Epithelial cell of prostate (primary cell): Measurements from ENCODE around the gene NAXE.
"Not testable (repeated sequence)": the region's sequence is repeated elsewhere in the genome, so short reads cannot be mapped to it uniquely, and the experiment has no call there.

Experiments
- DNase-seq: peaks from one replicate; pipeline ENCODE4 v3.0.0-alpha.2; 2011; ENCODE audit warnings: low read depth, low spot score
- H3K27ac ChIP-seq: fragments of 450-650 bp; 2 replicates; pipeline ENCODE4 v1.5.1; 2017; ENCODE audit warnings: mild to moderate bottlenecking

The NAXE gene

DNA sequence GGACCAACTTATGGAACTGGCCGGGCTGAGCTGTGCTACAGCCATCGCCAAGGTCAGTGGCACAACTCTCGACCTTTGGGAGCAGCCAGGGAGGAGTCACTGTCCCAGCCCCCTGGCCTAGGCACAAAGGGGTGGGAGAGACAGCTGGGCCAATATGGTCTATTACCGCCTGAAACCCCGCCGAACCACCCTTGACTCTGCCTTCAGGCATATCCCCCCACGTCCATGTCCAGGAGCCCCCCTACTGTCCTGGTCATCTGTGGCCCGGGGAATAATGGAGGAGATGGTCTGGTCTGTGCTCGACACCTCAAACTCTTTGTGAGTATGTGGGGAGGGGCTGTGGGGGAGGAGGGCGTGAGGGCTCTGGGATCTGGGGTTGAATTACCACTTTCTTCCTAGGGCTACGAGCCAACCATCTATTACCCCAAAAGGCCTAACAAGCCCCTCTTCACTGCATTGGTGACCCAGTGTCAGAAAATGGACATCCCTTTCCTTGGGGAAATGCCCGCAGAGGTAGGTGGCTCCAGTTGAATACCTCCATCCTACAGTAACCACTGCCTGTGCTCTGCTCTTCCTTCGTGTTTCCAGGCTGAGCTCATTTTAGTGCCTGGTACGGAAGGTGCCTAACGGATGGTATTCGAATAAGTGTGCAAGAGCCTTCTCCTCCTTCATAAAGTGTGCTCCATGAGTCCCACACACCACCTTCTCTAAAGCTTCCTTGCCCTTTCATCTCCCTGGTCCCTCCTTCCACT, 758 bp downstream of the NAXE start:
- no peak for DNase-seq
- H3K27ac ChIP-seq, result peak overlapping the region; percentile 58

DNA sequence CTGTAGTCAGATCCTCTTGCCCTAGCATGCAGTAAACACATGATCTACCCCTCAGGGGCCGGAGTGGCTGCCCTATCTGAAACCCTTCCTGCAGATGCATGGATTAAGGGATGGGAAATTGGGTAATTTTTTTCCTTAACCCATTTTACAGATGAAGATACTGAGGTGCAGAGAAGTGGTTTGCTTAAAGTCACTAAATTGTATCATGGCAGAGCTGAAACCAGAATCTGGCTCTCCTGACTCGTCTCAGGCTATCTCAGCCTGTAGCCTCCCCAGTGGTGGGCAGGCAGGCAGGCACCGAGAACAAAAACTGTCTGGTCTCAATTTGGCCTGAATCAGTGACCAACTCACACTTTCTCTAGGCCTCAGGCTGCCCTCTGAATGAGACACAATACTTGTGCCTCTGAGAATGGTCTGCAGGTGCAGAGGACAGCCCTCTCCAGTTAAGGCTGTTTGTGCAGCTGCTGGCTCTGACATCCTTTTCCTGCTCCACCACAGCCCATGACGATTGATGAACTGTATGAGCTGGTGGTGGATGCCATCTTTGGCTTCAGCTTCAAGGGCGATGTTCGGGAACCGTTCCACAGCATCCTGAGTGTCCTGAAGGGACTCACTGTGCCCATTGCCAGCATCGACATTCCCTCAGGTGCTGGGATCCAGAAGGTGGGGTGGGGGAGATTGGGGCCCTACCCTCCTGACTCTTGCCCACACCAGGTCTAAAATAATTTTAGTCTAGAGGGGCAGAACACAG, 1.5 kb downstream of the NAXE start:
- DNase-seq, result no peak
- H3K27ac ChIP-seq, result no peak overlapping the region

DNA sequence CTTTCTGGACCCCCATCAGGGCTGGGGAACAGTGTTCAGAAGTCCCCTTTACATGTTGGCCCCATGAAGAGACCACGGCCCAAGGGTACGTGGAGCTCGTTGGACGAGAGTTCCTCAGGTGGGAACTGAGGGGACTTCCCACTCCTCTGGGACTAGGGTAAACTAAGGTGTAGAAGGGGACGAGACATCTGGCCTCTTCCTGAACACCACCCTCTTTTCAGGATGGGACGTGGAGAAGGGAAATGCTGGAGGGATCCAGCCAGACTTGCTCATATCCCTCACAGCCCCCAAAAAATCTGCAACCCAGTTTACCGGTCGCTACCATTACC, 2.0 kb downstream of the NAXE start:
- H3K27ac ChIP-seq, result no peak overlapping the region
- no peak for DNase-seq

DNA sequence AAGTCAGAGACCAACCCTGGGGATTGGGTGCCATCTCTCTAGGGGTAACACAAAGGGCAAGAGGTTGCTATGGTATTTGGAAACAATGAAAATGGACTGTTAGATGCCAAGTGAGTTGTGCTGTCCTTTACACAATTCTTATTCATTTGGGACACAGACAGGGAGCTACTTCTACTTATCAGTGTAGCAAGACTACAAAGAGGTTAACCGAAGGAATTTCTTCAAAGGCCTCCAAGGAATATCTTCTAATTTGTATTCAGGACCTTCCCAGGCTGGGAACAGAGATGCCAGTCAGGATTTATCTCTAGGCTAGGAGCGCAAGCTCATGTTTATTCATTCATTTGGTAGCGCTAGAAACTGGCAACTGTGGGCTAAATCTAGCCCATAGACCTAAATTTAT, 2.6 kb downstream of the NAXE start:
- no peak overlapping the region for H3K27ac ChIP-seq
- no peak for DNase-seq

DNA sequence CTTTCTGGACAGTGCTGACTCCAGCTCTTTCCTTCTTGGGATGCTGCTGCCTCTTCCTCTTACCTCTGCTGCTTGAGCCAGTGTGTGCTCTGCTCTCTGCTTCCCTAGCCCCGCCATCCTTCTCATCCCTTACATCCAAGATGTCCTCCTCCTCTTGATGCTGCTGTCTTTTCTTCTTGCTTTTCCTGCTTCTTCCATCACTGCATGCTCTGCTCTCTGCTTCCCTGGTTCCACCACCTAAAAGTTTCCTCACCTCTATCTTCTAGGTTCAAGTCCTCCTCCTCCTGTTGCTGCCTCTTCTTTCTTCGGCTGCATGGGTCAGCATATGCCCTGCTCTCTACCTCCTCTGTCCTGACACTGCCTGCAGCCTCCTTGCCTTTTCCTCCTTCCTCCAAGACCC, 3.4 kb downstream of the NAXE start:
- DNase-seq, result no peak

DNA sequence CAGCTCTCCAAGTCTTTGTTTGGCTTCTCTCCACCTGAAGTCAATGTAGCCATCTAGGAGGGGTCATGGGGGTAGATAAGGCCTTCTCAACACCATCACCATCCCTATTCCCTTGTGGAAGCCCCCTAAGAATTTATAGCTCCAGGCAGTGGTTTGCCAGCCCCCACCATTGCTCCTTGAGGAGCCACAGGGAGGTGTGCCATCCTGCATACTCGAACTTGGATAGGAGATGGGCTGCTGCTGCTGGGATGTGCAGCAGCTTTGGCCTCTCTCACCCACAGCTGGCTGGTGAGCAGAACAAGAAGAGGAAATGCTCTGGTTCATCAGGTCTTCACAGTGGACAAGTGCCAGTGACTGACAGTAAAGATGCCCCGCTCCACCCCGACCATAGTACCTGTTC, 4.8 kb downstream of the NAXE start:
- no peak for DNase-seq
- no peak overlapping the region for H3K27ac ChIP-seq

More for the DNA sequence above, 3.4 kb downstream of the NAXE start:
- no peak overlapping the region for H3K27ac ChIP-seq

DNA sequence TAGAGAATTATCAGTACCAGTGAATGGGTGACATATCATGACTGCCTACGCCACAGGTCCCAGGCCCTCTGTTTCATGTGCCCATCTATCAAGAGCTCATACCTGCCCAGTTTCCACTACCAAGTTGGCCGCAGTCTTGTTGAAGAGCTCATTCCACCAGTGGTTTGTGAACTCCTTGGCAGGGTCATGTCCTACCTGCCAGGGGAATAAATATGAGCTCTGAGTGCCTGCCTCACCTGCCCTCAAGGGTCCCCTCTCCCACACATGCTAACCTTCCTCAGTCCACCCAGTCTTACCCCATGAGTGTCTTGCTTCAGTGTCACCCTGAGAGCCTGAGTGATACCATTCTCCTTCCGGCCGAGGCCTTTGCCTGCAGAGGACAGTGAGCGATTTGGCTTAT, 6.5 kb downstream of the NAXE start:
- no peak for DNase-seq
- H3K27ac ChIP-seq, result no peak overlapping the region

DNA sequence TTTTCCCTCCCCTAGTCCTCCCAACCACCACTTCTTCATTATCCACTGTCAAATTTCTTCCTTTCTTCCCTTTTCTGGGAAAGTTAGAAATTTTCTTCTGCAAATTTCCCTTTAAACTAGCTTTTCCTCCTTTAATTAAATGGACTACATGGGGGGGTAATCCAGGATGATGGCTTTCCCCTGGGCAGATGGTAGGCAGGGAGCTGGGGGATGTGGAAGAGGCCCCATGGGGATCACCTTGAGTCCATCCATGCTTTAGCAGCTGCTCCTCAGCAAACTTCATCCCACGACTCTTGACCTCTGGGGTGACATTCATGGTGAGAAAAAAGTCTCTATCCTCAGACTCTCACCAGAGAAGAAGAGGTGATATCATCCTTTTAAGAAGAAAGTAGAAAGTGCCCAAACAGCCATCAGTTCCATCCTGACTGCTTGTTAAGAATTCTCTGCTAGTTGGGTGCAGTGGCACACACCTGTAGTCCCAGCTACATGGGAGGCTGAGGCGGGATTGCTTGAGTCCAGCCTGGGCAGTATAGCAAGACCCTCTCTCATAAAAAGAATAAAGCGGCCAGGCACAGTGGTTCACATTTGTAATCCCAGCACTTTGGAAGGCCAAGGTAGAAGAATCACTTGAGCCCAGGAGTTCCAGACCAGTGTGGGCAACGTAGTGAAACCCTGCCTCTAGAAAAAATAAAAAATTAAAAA, 7.3 kb downstream of the NAXE start:
- DNase-seq, result no peak
- H3K27ac ChIP-seq, result no peak overlapping the region

DNA sequence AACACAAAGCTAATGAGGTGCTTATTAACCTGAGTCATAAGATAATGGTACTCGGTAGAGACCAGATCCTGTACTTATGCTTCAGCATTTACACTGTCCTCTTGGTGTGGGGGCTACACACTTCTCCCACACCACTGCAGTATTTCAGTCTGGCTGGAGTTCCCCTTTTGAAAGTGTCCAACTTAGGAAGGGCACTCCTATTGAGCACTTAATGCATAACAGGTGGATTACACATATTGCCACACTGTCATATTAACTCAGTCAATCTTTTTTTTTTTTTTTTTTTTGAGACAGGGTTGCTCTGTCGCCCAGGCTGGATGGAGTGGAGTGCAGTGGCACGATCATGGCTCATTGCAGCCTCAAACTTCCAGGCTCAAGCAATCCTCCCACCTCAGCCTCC, 8.2 kb downstream of the NAXE start:
- DNase-seq, result no peak

DNA sequence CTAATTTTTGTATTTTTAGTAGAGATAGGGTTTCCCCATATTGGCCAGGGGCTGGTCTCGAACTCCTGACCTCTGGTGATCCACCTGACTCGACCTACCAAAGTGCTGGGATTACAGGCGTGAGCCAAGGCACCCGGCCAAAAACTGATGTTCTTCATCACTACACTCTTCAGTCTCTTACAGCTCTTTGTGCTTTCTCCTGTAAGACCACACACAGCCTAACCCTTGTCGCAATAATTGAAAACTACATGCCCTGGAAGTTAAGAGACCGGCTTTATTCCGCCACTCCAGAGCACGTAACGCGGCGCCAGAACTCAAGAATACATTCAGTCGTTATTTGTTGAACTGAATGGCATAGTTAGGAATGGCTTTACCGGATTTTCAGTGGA, 9.2 kb downstream of the NAXE start:
- no peak for DNase-seq
- peak overlapping the region; percentile 76 for H3K27ac ChIP-seq

More for the DNA sequence above, 8.2 kb downstream of the NAXE start:
- H3K27ac ChIP-seq, result no peak overlapping the region

DNA sequence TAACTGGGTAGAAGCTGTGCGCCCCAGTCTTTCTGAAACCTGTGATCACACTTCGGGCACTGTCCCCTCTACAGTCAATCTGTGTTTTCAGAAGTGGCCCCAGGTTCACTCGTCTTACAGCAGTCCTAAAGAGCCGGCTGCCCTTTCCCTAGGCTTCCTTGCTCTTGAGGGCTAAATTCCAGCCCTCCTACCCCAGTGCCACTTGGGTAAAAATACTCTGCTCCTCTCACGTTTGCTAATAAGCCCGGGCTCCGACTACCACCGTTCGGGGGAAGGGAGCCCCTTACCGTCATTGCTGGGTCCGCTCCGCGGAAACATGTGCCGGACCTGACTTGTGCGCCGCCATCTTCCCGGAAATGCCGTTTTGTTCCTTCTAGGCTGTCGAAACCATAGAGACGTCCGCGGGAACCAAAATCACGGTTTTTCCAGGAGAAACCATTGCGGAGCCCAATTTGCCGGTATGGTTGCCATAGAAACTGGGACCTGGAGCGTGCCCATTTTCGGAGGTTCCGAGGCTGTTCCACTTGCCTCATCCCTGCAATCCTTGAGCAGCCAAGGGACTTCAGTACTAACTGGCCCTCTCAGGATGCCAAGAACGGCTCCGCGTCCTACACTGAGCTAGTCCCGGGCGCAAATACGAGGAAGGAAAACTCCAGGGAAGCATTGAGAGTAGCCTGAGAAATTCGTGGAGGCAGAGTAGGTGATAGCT, 9.7 kb downstream of the NAXE start, which contains the start of gene GPATCH4:
Gene GPATCH4 (minus strand): TSS at position 358 of the 709 bp plus-strand sequence.
- no peak for DNase-seq
- H3K27ac ChIP-seq, result peak within 1 kb of the TSS; percentile 76

DNA sequence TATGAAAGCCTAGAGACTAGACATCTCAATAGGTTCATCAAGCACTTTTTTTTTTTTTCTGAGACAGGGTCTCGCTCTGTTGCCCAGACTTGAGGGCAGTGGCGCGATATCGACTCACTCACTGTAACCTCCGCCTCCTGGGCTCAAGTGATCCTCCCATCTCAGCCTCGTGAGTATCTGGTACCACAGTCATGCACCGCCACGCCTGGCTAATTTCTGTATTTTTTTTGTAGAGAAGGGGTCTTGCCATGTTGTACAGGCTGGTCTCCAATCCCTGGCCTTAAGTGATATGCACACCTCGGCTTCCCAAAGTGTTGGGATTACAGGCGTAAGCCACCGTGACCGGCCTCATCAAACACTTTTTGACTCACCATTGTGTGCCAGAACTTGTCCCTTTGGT, 10.3 kb downstream of the NAXE start:
- no peak for DNase-seq
- H3K27ac ChIP-seq, result peak overlapping the region; percentile 76

DNA sequence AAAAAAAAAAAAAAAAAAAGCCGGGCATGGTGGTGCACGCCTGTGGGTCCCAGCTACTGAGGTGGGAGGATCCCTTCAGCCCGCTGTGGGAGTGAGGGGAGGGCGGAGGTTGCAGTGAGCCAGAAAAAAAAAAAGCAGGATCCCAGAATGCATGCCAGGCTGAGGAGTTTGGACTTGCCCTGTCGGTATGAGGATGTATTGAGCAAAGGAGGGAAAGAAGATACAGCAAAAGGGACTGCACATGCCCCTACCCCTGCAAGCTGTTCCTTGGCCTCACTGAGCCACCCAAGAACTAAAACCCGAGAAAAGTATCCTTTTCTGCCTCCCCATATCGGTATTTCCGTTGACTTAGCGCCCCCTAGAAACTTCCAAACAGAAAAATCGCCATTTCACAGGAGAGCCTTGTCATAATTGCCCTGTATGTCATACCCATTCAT, 11.0 kb downstream of the NAXE start:
- peak; percentile 24 for DNase-seq

DNA sequence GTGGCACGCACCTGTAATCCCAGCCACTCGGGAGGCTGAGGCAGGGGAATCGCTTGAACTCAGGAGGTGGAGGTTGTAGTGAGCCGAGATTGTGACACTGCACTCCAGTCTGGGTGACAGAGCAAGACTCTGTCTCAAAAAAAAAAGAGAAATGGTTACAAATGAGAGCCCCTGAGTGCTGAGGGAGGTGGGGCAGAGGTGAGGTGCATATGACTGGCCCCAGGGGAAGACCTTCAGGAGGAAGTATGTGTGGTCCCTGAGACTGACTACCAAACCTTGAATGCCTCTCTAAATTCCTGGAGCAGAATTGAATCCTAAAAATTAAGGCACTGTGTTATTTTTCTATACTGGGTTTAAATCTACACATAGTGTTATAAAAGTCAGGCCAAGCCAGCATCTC, 15.8 kb downstream of the NAXE start:
- DNase-seq, result not testable (repeated sequence)

More for the DNA sequence above, 11.0 kb downstream of the NAXE start:
- peak overlapping the region; percentile 76 for H3K27ac ChIP-seq

DNA sequence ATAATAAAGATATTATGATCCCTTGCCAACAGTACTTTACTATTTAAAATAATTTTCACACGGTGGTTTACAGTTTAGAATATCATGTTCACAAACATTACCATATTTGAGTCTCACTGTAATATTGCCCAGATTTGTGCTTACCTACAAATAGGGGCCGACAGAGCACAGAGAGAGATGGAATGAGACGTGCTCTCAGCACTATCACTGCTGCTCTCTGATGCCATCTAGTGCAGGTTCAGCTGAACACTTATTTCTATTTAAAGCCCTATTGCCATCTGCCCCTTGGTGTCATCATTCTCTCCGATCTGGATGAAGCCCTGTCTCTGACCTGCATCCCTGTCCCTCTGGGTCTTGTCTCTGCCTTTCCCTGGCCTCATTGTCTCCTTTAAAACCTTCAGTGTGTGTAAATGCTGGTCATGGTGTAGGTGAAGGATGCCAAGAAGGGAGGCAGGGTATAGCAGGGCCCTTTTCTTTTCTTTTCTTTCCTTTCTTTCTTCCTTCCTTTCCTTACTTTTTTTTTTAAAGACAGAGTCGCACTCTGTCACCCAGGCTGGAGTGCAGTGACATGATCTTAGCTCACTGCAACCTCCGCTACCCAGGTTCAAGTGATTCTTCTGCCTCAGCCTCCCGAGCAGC, 16.6 kb downstream of the NAXE start:
- DNase-seq, result no peak
- no peak overlapping the region for H3K27ac ChIP-seq

More for the DNA sequence above, 15.8 kb downstream of the NAXE start:
- not testable (repeated sequence) for H3K27ac ChIP-seq

DNA sequence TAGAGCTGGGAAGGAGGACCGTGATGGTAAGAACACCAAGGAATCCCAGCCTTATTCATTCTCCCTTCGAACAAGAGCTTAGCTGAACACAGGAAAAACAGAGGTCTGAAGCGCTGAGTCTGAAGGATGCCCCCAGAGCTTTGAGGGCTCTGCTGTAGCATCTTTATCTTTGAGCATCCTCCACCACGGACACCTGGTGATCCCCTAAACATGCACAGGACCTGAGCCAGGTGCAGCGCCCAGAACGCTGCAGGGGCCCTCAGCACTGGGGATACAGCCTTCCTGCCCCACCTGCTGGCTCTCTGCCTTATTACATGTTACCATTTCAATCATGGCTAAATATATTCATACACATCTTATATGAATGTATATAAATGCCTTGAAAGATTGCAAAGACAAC, 17.4 kb downstream of the NAXE start:
- DNase-seq, result no peak
- H3K27ac ChIP-seq, result no peak overlapping the region

DNA sequence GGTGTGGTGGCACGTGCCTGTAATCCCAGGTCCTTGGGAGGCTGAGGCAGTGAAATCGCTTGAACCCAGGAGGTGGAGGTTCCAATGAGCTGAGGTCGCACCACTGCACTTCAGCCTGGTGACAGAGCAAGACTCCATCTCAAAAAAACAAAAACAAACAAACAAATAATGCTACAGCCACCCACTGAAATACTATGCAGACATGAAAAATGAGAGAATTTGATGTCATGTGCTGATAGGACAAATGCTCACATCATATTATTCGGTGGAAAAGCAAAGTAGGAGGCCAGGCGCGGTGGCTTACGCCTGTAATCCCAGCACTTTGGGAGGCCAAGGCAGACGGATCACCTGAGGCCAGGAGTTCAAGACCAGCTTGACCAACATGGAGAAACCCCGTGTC, 18.5 kb downstream of the NAXE start:
- not testable (repeated sequence) for H3K27ac ChIP-seq, DNase-seq

DNA sequence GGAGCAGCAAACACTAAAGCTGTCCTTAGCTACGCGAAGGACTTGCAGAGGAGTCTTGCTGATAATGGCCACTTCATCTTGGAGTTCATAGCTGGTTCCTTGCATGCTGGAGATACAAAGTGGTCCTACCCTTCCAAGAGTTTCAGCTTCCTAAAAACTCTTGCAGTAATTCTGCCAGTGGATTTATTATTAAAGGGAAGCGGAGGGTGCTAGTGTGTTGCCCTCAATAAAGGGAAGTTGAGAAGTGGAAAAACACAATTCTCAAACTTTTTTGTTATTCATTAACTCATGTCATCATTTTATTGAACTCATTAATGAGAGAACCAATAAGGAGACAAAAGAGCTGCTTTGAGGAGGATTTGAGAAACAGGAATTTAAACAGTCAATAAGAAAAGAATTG, 21.1 kb downstream of the NAXE start:
- no peak for DNase-seq
- H3K27ac ChIP-seq, result no peak overlapping the region

DNA sequence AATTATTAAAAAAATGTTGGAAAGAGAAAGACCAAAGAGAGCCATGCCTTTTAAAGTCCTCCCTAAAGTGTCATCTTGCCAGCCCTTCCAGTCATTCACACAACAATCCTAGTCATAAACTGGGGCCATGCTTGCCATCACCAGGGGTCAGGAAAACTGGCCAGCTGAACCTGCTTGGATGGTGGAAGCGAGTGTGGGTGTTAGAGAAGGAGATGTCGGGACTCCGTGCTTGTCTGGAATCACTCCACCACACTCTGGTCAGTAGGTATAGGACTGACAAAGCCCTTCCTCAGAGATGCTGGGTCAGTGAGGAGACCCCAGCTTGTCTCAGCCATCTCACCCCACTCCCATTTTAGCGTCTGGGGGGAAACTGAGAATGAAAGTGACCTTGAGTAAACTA, 24.4 kb downstream of the NAXE start:
- no peak for DNase-seq
- no peak overlapping the region for H3K27ac ChIP-seq

DNA sequence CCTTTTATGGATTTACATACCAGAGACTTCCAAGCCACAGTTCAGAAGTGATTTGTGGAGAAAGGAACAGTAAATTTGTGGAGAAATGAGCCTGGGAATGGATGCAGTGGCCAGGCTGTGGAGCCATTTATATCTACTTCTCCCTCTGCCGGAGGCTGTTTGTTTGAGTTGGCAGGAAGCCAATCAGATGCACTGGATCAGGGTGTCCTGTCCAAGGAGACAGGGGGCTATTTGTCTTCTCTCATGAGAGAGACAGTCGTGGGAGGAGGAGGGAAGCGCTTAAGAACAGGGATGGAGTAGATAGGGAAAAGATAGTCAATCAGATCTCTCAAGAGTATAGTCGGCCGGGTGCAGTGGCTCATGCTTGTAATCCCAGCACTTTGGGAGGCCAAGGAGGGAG, 24.9 kb downstream of the NAXE start:
- no peak overlapping the region for H3K27ac ChIP-seq
- DNase-seq, result no peak
